Ammon's horn (tissue), 1 donor: Measurements from ENCODE around the gene SP1.
A peak's percentile ranks its signal among the peaks of the same experiment; 100 is the strongest.

Experiments
- DNase-seq: peaks from one replicate; pipeline ENCODE4 v3.0.0-alpha.2; 2016; ENCODE audit warnings: low spot score

Gene SP1

DNA sequence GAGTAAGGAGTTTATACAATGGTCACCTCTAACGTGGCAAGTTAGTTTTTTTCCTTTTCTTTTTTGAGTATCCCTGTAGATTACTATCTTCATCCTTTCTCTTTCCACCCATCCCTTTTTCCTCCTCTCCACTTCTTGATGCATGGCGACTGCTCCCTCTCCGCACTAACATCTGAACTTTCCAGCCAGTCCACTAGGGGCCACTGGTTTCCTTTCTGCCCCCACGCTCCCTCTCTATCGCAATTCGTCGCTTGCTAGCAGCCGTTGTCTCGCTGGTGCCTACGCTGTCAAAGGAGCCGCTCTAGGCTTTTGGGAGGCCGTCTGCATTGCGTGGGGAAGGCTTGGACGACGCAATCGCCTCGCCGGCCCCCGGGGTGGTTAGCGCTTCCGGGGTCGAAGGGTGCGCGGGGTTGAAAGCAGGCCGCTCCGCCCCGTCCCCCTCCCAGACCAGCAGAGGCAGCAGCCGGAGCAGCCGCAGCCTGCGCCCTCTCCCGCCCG lies 71.7 kb downstream of the SP1 start, which contains the start of gene PCBP2:
Gene PCBP2, plus strand, starts transcription at position 442 of the 498 bp plus-strand sequence. CDS start 2,699 bp downstream, outside the sequence.
- DNase-seq: peak; percentile 100

DNA sequence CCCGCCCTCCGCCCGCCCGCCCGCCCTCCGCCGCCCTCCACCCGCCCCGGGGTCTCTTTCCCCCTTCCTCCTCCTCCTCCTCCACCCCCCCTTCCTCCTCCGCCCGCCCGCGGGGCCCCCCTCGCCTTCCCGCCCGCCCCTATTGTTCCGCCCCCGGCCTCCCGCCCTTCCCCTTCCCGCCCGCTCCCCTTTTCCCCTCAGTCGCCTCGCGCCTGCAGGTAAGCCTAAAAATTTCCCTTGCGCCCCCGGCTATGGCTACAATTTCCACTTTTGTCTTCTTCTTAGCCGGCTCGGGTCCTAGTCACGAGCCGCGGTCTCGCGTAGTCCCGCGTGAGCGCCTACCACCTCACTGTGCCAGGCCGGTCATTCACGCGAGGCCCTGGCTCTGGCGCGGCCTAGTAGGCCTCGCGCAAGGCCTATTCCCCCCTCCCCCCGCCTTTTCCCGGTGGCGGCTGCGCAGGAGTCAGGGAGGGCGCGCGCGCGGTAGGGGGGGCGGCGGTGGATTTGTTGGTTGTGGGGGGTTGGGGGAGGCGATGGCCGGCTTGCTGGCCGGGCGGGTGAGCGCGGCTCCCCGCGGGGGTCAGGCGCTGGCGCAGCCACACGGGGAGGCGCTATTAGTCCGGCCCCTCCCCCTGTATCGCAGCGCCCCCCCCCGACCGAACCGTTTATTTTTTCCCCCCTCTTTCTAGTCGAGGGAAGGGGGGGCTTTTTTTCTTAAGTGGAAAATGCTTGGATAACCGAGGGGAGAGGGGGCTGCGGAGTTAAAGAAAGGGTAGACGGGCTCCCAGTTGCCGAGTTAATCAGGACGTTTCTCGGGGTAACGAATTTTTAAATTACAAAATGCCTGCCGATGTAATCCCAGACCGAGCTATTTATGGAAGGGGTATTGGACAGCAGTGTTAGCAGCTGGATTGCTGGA lies 72.4 kb downstream of the SP1 start:
- peak; percentile 87 for DNase-seq

DNA sequence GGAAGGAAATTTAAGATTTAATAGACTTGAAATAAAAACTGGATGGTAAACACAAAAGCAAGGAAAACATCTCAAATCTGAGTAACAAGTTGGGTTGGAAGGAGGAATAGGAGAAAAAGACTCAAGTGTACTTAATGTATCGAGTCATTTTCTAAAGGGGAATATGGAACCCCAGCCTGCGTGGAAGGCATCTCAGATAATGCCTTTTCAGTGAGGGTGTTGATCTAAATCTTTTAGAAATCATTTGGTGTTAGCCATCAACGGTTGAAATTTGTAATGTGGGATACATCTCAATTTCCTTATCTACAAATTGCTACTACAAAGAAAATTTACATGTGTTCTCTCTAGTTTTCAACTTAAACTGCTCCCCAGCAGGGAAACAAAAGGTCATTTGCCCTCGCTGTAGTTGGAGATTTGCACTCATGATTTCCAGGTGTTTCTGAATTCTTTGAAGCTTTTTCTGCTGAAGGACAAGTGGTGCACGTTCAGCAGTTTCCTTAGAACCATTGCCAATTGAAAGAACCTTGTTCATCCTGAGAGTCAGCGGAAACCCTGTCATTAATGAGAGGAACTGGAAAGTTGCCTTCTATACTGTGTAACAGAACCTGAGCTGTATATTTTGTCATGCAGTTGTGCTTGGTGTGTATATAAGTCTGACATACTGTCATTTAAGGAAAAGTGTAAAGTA lies 74.1 kb downstream of the SP1 start:
- no peak for DNase-seq

DNA sequence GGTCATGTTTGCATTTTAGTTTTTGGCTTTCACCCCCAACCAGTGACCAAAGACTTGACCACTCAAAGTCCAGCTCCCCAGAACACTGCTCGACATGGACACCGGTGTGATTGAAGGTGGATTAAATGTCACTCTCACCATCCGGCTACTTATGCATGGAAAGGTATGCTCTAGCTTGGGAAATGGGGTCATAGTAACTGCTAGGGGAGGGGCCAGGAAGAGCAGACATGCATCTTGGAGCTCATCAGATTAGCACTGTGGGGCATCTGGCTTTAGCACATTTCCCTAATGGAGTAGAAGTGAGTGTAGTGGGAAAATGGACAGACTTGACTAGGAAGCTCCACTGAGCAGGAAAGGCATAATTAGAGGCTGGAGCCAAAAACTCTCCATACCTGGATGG lies 74.7 kb downstream of the SP1 start:
- no peak for DNase-seq

DNA sequence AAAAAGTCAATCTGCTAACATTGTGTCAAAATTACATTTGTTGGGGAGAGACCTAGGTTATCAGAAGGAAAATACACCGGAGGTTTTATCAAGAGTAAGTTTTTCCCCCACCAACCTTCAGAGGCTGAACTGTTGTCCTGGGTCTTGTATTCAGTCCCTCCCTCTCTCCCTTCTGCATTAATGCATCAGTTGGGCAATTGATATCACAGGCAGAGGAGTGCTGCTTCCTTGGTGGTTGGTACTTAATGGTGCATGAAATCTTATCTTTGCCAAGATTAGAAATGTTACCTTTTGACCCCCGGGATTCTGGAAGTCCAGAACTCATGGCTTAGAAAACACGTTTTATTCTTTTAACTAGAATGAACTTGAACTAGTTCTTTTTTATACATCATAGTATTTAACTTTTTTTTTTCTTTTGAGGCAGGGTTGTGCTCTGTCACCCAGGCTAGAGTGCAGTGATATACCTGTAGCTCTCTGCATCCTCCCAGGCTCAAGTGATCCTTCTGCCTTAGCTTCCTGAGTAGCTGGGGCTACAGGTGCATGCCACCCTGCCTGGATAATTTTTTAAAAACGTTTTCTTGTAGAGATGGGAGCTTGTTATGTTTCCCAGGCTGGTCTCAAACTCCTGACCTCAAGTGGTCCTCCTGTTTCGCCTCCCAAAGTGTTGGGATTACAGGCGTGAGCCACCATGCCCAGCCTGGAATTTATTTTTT lies 76.8 kb downstream of the SP1 start:
- DNase-seq: no peak

DNA sequence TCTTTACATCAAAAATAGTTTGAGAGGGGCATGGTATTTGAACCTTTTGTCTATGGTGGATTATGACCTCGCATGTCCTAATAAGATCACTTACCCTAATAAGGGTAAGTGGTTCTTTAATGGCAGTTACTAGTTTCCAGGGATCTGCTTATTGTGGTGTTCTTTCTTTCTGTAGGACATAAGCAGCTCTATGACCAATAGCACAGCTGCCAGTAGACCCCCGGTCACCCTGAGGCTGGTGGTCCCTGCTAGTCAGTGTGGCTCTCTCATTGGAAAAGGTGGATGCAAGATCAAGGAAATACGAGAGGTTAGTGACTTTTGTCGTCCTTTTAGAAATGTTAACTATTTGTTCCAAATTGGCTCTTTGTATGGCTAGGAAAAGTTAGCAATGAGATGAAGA lies 79.1 kb downstream of the SP1 start:
- DNase-seq: no peak

DNA sequence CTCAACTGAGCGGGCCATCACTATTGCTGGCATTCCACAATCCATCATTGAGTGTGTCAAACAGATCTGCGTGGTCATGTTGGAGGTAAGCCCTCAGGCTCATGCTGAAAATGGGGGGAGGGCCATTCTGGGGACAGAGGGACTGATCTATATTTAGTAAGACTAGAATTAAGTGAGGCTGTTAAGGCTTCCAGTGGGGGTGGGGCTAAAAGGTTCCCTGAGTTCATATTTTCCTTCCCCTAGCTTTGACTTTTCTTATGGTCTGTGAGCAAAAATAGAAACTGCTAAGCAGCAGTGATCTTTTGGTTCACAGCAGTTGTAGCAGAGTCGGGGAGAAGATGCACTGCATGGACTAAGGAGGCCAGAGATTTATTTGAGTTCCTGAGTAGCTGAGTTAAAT lies 81.1 kb downstream of the SP1 start:
- no peak for DNase-seq

DNA sequence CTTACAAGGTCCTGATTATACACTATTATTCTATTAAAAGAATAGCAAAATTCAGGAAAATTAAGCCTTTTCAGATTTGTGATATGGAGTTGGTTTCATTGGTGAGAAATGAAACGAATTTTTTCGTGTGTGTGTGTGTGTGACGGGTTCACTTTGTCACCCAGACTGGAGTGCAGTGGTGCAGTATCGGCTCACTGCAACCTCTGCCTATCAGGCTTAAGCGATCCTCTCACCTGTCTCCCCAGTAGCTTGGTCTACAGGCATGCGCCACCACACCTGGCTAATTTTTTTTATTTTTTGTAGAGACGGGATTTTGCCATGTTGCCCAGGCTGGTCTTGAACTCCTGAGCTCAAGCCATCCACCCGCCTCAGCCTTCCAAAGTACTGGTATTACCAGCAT lies 81.6 kb downstream of the SP1 start:
- DNase-seq: no peak

DNA sequence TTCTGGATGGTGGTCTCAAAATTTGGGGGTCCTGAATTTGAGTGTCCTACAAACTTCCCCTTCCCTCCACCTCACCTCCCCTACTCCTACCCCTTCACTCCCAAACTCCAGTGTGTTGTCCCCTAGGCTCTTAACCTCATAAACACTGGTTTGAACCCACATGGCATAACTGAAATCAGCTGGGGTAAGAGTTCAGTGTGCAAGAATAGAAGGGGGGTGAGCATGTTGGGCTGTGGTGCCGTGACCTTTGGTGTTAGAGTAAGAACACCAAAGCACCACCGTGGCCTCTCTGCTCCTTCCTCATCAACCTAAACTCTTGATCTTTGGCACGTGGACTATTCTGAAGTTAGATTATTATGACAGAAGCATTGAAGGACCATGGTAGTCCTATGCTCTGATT lies 83.0 kb downstream of the SP1 start:
- no peak for DNase-seq

DNA sequence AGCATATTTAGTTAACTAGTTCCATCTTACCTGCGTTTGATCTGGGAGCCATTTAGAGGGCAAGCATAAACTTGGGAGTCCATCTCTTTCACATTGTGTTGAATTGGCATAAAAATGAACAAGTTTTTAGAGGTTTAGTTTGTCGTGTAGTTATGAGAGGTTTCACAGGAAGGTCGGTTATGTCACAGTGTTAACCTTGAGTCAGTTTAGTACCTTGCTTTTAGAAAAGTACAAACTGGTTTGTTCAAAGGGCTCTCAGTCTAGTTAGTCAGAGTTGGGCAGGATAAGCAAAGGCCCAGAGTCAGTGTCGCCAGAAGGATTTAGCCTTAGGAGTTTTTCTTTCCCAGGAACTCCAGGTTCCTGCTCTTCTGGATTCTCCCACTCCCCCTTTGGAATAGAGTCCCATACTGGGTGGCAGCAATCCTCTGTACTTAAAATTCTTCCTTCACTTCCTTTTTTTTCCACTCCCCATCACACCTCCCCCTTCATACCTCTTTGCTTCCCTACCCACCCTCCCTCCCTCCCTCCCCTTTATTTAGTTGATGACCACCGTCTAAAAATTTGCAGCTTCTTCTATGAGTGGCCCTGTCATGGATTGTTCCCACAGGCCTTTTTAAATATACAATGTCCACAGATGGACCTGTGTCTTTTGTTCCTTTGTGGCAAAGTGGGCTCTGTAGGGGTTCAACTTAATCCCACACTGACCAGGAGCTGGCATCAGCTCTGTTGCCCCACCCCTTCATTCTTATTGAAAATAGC lies 84.0 kb downstream of the SP1 start:
- no peak for DNase-seq

DNA sequence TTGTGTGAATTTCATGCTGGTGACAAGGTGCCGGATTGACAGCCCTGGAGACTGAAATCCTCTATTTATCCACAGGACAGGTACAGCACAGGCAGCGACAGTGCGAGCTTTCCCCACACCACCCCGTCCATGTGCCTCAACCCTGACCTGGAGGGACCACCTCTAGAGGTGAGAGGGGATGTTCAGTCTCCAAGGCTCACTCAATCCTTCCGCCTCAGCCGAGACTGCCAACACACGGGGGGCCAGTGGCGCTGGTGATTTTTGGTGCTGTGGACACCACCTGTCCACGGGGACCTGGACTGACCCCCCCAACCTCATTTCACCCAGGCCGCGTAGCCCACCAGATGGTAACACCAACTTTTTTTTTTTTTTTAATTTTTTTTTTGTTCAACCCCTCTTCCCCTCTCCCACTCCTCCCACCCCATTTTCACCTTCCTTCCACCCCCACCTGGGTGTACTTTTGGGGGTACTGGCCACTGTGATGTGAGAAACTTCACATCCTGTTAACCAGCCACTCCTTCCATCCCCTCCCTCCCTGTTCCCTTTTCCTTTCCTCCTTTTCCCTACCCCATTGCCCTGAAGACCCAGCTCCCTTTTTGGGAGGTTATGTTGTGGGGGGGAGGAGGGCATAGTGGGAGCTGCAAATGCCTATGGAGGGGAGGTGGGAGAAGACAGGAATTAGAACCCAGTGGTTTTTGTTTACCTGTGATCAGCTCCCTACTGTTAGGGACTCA lies 84.9 kb downstream of the SP1 start:
- no peak for DNase-seq

DNA sequence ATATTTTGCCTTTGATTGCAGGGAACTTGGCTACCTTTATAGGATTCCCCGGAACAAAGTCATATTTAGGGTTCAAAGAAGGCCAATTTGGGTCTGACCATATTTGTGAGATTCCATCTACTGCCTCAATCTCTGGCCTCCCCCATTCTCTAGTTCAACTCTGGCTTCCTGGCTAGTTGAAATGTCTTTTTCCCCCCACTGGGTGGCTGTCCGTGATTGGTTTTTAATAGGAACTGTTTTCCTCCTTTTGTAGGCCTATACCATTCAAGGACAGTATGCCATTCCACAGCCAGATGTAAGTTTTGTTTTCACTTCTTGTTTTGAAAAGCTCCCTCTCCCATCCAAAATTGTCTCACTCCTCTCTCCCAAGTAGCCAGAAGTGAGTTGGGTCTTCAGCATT lies 85.7 kb downstream of the SP1 start:
- DNase-seq: no peak
